Mesenchymal stem cell (in vitro differentiated cells and primary cell): Measurements from ENCODE around the gene THAP4.
A peak's percentile ranks its signal among the peaks of the same experiment; 100 is the strongest.
"Not testable (repeated sequence)": the region's sequence is repeated elsewhere in the genome, so short reads cannot be mapped to it uniquely, and the experiment has no call there.

Experiments used
- DNase-seq: peaks from one replicate; pipeline ENCODE4 v3.0.0-alpha.2; 2013
- H2AFZ ChIP-seq: one replicate; pipeline ENCODE4 v1.6.1; 2013; ENCODE audit warnings: low read depth, mild to moderate bottlenecking, control low read depth, inconsistent platforms, low read length, moderate library complexity
- H2AK5ac ChIP-seq: 2 replicates; pipeline ENCODE4 v1.6.1; 2013; ENCODE audit warnings: low read length, moderate library complexity, mild to moderate bottlenecking, inconsistent platforms; ENCODE audit not compliant: severe bottlenecking
- H2BK120ac ChIP-seq: one replicate; pipeline ENCODE4 v1.6.1; 2013; ENCODE audit warnings: low read depth, mild to moderate bottlenecking, inconsistent platforms, low read length, moderate library complexity
- H2BK12ac ChIP-seq, 2 experiments: one replicate each; pipeline ENCODE4 v1.6.1; 2013; ENCODE audit warnings: inconsistent platforms in 2 of 2, low read length in 2 of 2, mild to moderate bottlenecking in 2 of 2, moderate library complexity in 2 of 2, control low read depth in 1 of 2
- H2BK15ac ChIP-seq: one replicate; pipeline ENCODE4 v1.6.1; 2013; ENCODE audit warnings: mild to moderate bottlenecking, low read depth, inconsistent platforms; ENCODE audit not compliant: poor library complexity, severe bottlenecking
- H2BK5ac ChIP-seq: 2 replicates; pipeline ENCODE4 v1.6.1; 2013; ENCODE audit warnings: low read depth, mild to moderate bottlenecking, low read length, control low read depth, inconsistent platforms; ENCODE audit not compliant: poor library complexity, severe bottlenecking
- H3K14ac ChIP-seq, 2 experiments: one replicate each; pipeline ENCODE4 v1.6.1; 2013; ENCODE audit warnings: inconsistent platforms in 2 of 2, low read length in 2 of 2, control low read depth in 1 of 2, mild to moderate bottlenecking in 1 of 2, moderate library complexity in 1 of 2
- H3K18ac ChIP-seq, 2 experiments: one replicate each; pipeline ENCODE4 v1.6.1; 2013; ENCODE audit warnings: inconsistent platforms in 2 of 2, low read length in 2 of 2, control low read depth in 1 of 2, low read depth in 1 of 2, mild to moderate bottlenecking in 1 of 2
- H3K23ac ChIP-seq, 2 experiments: one replicate each; pipeline ENCODE4 v1.6.1; 2013; ENCODE audit warnings: inconsistent platforms in 2 of 2, low read length in 2 of 2, mild to moderate bottlenecking in 2 of 2, moderate library complexity in 2 of 2, control low read depth in 1 of 2
- H3K27ac ChIP-seq: 2 replicates; pipeline ENCODE4 v1.5.1; 2013; ENCODE audit warnings: mild to moderate bottlenecking, moderate library complexity, low read length, control low read depth, inconsistent platforms; ENCODE audit not compliant: poor library complexity, severe bottlenecking
- H3K27me3 ChIP-seq, 2 experiments: 2 replicates each; pipeline versions ENCODE4 v1.6.1 to v1.7.0; 2013; ENCODE audit warnings: low read length in 2 of 2, mild to moderate bottlenecking in 2 of 2, moderate library complexity in 2 of 2, control low read depth in 1 of 2, inconsistent platforms in 1 of 2; ENCODE audit not compliant: control insufficient read depth in 1 of 2, insufficient read depth in 1 of 2
- H3K36me3 ChIP-seq, 2 experiments: 2 replicates each; pipeline versions ENCODE4 v1.6.1 to v1.7.0; 2013; ENCODE audit warnings: low read length in 2 of 2, control low read depth in 1 of 2, inconsistent platforms in 1 of 2, low read depth in 1 of 2, mild to moderate bottlenecking in 1 of 2; ENCODE audit not compliant: insufficient read depth in 2 of 2, control insufficient read depth in 1 of 2
- H3K4ac ChIP-seq, 2 experiments: one replicate each; pipeline ENCODE4 v1.6.1; 2013; ENCODE audit warnings: inconsistent platforms in 2 of 2, low read length in 2 of 2, mild to moderate bottlenecking in 2 of 2, moderate library complexity in 2 of 2, control low read depth in 1 of 2, low read depth in 1 of 2
- H3K4me1 ChIP-seq: 2 replicates; pipeline ENCODE4 v1.6.1; 2013; ENCODE audit warnings: low read depth, low read length, control low read depth; ENCODE audit not compliant: control insufficient read depth, insufficient read depth
- H3K4me2 ChIP-seq: 2 replicates; pipeline ENCODE4 v1.6.1; 2013; ENCODE audit warnings: low read length, mild to moderate bottlenecking, inconsistent platforms; ENCODE audit not compliant: poor library complexity, severe bottlenecking
- H3K4me3 ChIP-seq, 2 experiments: 2 replicates each; pipeline versions ENCODE4 v1.5.1 to v1.7.0; 2013; ENCODE audit warnings: low read length in 2 of 2, mild to moderate bottlenecking in 2 of 2, control low read depth in 1 of 2, low read depth in 1 of 2; ENCODE audit not compliant: insufficient read depth in 1 of 2
- H3K79me1 ChIP-seq: replicated peaks from 2 replicates; pipeline ENCODE4 v1.6.1; 2013; ENCODE audit warnings: mild to moderate bottlenecking, control low read depth, low read length, inconsistent platforms; ENCODE audit not compliant: poor library complexity, severe bottlenecking
- H3K9ac ChIP-seq: 2 replicates; pipeline ENCODE4 v1.7.0; 2013; ENCODE audit warnings: mild to moderate bottlenecking, low read length, moderate library complexity
- H3K9me3 ChIP-seq: 2 replicates; pipeline ENCODE4 v1.7.0; 2013; ENCODE audit warnings: mild to moderate bottlenecking, low read length; ENCODE audit not compliant: control insufficient read depth
- H4K8ac ChIP-seq: one replicate; pipeline ENCODE4 v1.6.1; 2013; ENCODE audit warnings: inconsistent platforms, mild to moderate bottlenecking, low read length, moderate library complexity
- H4K91ac ChIP-seq: one replicate; pipeline ENCODE4 v1.6.1; 2013; ENCODE audit warnings: mild to moderate bottlenecking, low read length, inconsistent platforms
- WGBS: methylation state at CpG from one replicate; pipeline ENCODE4 v1.1.7; 2013; ENCODE audit warnings: mixed read lengths; 5-methylcytosine and 5-hydroxymethylcytosine counted together

Gene THAP4

GRCh38 chr2:241568726-241569125, 68.2 kb downstream of the THAP4 start:
- H2BK15ac ChIP-seq, result no peak overlapping the region
- no peak overlapping the region for H3K4ac ChIP-seq
- H3K23ac ChIP-seq, result no peak overlapping the region
- H3K4me1 ChIP-seq, result peaks cover 19% of the 10 kb centered on the region
- H2AFZ ChIP-seq, result no peak overlapping the region
- H2AK5ac ChIP-seq, result no peak overlapping the region
- H4K8ac ChIP-seq, result no peak overlapping the region
- H3K27ac ChIP-seq, result no peak overlapping the region
- no peak overlapping the region for H3K9ac ChIP-seq
- H3K79me1 ChIP-seq, result peaks cover 26% of the 10 kb centered on the region
- no peak overlapping the region for H3K14ac ChIP-seq
- H3K4me3 ChIP-seq, result no peak overlapping the region
- no peaks in the 10 kb centered on the region for H3K27me3 ChIP-seq
- H2BK120ac ChIP-seq, result no peak overlapping the region
- DNase-seq, result no peak
- no peak overlapping the region for H3K4me2 ChIP-seq
- 75% methylated on average over 4 of the region's 4 CpGs for WGBS
- H3K36me3 ChIP-seq, result peaks cover 10 to 59% of the 10 kb centered on the region in 2 experiments
- H4K91ac ChIP-seq, result no peak overlapping the region
- H2BK12ac ChIP-seq, result no peak overlapping the region
- H2BK5ac ChIP-seq, result no peak overlapping the region
- H3K18ac ChIP-seq, result no peak overlapping the region
- H3K9me3 ChIP-seq, result no peaks in the 10 kb centered on the region

GRCh38 chr2:241567776-241568175, 69.2 kb downstream of the THAP4 start:
- 98% methylated on average over 8 of the region's 8 CpGs for WGBS
- H3K9ac ChIP-seq, result no peak overlapping the region
- no peak overlapping the region for H3K27ac ChIP-seq
- H3K4me1 ChIP-seq, result peaks cover 27% of the 10 kb centered on the region
- H3K4ac ChIP-seq, result no peak overlapping the region
- H2BK15ac ChIP-seq, result no peak overlapping the region
- no peak overlapping the region for H2BK5ac ChIP-seq
- H4K8ac ChIP-seq, result no peak overlapping the region
- H3K27me3 ChIP-seq, result no peaks in the 10 kb centered on the region
- no peaks in the 10 kb centered on the region for H3K9me3 ChIP-seq
- H2AFZ ChIP-seq, result no peak overlapping the region
- H3K18ac ChIP-seq, result no peak overlapping the region
- H3K14ac ChIP-seq, result no peak overlapping the region
- DNase-seq, result no peak
- H3K79me1 ChIP-seq, result peaks cover 32% of the 10 kb centered on the region
- no peak overlapping the region for H3K4me3 ChIP-seq
- peak overlapping the region; percentile 40 for H4K91ac ChIP-seq
- no peak overlapping the region for H3K4me2 ChIP-seq
- H2BK12ac ChIP-seq, result no peak overlapping the region
- peaks cover 5 to 61% of the 10 kb centered on the region in 2 experiments for H3K36me3 ChIP-seq
- no peak overlapping the region for H3K23ac ChIP-seq
- no peak overlapping the region for H2BK120ac ChIP-seq
- H2AK5ac ChIP-seq, result no peak overlapping the region

GRCh38 chr2:241567266-241567665, 69.7 kb downstream of the THAP4 start:
- not testable (repeated sequence) for H3K4me2 ChIP-seq, H4K91ac ChIP-seq, H3K14ac ChIP-seq, H2BK120ac ChIP-seq, H2BK12ac ChIP-seq, H2AFZ ChIP-seq, H3K27me3 ChIP-seq, H3K9ac ChIP-seq, H3K27ac ChIP-seq, DNase-seq, H3K23ac ChIP-seq, H2BK15ac ChIP-seq, H3K9me3 ChIP-seq, H2AK5ac ChIP-seq, H3K18ac ChIP-seq, H4K8ac ChIP-seq, H2BK5ac ChIP-seq, H3K4me3 ChIP-seq, H3K4ac ChIP-seq
- WGBS, result 88% methylated on average over 14 of the region's 15 CpGs
- Histone ChIP-seq H3K4me1 (peaks cover 29% of the 10 kb centered on the region), H3K36me3 (peaks cover 2 to 62% of the 10 kb centered on the region in 2 experiments), H3K79me1 (peaks cover 33% of the 10 kb centered on the region)

GRCh38 chr2:241566468-241566867, 70.5 kb downstream of the THAP4 start:
- WGBS, result 88% methylated on average over 7 of the region's 7 CpGs
- DNase-seq, result no peak

More at GRCh38 chr2:241566468-241566867, 70.5 kb downstream of the THAP4 start:
- Histone ChIP-seq H4K91ac (no peak overlapping the region), H3K36me3 (peaks cover 0 to 56% of the 10 kb centered on the region in 2 experiments), H3K27me3 (no peaks in the 10 kb centered on the region), H2BK12ac (no peak overlapping the region), H3K4me2 (no peak overlapping the region), H4K8ac (no peak overlapping the region), H2BK5ac (no peak overlapping the region), H3K9me3 (no peaks in the 10 kb centered on the region), H3K27ac (no peak overlapping the region), H3K4me3 (no peak overlapping the region), H2AK5ac (no peak overlapping the region), H3K4me1 (peaks cover 37% of the 10 kb centered on the region), H2AFZ (no peak overlapping the region), H3K18ac (no peak overlapping the region), H3K23ac (no peak overlapping the region), H2BK15ac (no peak overlapping the region), H3K79me1 (peaks cover 35% of the 10 kb centered on the region), H3K14ac (no peak overlapping the region), H3K9ac (no peak overlapping the region), H2BK120ac (no peak overlapping the region), H3K4ac (no peak overlapping the region)
